Measurements from ENCODE around the gene DNAJC28. TPM values are rescaled to one million over a fixed set of nuclear protein-coding genes. Genes with fewer than 3 reads are reported as not detected.
"Not testable (repeated sequence)": the region's sequence is repeated elsewhere in the genome, so short reads cannot be mapped to it uniquely, and the experiment has no call there.

DNAJC28 gene
- total RNA-seq, 4 donors from 2014 or later = 1.0 to 2.0 (median 1.3) TPM

DNA sequence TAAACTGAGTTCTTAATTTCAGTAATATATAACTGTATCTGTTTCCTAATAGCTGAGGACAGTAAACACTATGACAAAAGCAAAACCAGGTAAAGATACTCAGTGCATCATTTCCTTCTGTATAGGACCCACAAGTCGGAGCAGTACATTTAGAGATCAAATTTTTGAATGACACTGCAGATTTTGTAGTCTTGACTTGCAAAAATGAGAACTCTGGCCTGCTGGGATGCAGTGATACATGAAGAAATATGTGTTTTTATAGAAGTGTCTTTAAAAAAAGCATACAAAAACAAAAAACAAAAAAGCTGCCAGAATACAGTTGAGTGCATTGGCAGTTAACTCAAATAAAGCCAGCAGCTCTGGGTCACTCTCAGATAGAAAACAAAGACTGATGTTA is 31.4 kb upstream of the DNAJC28 start:
- ATAC-seq (ENCODE audit: low FRiP score) (no peak), DNase-seq (ENCODE audit: low spot score) (no peak)
- TF ChIP-seq, protein P1, sequence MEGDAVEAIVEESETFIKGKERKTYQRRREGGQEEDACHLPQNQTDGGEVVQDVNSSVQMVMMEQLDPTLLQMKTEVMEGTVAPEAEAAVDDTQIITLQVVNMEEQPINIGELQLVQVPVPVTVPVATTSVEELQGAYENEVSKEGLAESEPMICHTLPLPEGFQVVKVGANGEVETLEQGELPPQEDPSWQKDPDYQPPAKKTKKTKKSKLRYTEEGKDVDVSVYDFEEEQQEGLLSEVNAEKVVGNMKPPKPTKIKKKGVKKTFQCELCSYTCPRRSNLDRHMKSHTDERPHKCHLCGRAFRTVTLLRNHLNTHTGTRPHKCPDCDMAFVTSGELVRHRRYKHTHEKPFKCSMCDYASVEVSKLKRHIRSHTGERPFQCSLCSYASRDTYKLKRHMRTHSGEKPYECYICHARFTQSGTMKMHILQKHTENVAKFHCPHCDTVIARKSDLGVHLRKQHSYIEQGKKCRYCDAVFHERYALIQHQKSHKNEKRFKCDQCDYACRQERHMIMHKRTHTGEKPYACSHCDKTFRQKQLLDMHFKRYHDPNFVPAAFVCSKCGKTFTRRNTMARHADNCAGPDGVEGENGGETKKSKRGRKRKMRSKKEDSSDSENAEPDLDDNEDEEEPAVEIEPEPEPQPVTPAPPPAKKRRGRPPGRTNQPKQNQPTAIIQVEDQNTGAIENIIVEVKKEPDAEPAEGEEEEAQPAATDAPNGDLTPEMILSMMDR (IDR thresholded peaks at IDR 0.05) = no peak

DNA sequence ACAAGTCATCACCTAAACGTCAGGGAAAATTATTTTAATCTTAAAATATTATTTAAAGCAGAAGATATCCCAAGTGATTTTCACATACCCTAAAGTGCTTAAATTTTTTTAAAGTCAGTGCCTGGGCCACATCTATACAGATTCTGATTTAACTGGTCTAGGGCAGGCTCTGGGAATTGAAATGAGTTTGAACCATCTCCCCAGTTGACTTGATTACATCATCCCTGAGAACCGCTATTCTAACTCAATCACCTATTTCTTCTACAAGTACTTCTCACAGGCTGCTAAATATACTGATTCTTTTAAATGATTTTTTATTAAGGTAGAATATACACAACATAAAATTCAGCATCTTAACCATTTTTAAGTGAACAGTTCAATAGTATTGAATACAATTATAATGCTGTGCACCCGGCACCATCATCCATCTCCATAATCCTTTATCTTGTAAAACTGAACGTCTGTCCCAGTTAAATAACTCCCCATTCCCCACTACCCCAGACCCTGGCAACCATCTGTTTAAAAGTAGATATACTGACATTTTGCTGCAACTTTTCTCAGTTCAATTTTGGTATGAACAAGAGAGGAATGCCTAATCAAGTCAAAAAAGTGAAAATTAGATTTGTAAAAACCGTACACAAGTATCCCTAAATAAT is 30.9 kb upstream of the DNAJC28 start:
- ATAC-seq (ENCODE audit: low FRiP score) (no peak), DNase-seq (ENCODE audit: low spot score) (no peak)
- TF ChIP-seq, protein P1 (IDR thresholded peaks at IDR 0.05) = no peak

DNA sequence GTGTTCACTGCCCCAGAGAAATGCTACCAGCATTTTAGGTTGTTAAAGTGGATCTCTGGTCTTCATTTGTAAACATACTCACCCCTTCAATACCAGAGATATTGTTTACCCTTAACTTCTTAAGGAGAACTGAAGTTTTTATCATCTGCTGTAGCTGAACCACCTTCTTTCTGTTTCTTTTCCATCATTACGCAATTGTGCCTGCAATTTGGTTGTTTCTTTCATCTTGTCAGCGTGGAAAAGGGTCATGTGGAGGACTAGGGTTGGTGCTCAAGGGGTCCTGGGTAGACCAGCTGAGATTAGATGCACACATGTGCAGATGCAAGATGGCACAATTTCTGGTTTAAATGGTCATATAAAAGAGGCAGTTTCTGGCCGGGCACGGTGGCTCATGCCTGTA is 27.4 kb upstream of the DNAJC28 start:
- DNase-seq (ENCODE audit: low spot score) = no peak
- ATAC-seq (ENCODE audit: low FRiP score) = no peak
- TF ChIP-seq, protein P1 (IDR thresholded peaks at IDR 0.05) = no peak

DNA sequence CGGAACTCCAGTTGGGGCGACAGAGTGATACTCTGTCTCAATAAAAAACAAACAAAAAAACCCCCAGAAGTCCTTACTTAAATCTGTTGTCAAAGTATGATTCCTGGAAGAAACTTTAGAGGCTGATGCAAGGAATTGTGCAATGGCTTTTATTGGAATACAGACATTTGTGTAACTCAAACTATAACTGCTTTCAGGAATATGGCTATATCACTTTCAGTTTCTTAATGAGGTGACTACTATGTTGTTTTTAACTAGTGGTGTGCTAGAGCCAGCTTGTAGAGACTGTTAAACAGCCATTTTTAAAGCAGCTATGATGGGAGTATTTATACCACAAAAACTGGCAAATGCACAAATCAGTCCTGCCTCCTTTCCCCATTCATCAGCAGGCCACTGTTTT is 22.7 kb upstream of the DNAJC28 start:
- ATAC-seq (ENCODE audit: low FRiP score) (peak; percentile 59), DNase-seq (ENCODE audit: low spot score) (no peak)
- TF ChIP-seq, protein P1 (IDR thresholded peaks at IDR 0.05) = no peak

DNA sequence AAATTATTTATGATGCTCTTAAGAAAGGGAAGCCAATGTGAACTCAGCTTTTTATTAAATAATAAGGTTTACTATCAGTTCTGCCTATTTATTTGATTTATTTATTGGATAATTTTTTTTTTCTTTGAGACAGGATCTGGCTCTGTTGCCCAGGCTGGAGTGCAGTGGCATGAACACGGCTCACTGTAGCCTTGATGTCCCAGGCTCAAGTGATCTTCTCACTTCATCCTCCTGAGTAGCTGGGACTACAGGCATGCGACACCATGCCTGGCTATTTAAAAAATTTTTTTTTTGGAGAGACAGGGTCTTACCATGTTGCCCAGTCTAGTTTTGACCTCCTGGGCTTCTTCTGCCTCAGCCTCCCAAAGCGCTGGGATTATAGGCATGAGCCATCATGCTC is 21.0 kb upstream of the DNAJC28 start:
- TF ChIP-seq, protein P1 (IDR thresholded peaks at IDR 0.05) = no peak
- ATAC-seq (ENCODE audit: low FRiP score) (no peak), DNase-seq (ENCODE audit: low spot score) (no peak)

DNA sequence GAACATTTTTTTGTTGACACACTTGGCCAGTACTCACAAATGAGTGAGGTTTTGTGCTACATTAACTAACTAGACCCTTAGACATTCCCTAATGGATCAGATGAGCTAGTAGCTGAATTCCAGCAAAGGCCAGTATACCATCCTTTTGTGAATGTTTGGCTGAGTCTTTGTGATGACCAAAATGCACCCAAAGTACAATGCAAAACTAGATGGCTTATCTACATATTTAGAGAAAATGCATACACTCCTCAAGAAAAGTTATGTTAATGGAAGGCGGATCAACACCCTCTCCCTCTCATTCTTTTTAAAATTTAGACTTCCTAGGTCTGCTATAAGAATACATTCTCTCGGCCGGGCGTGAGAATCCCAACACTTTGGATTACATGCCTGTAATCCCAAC is 20.1 kb upstream of the DNAJC28 start:
- TF ChIP-seq, protein P1 (IDR thresholded peaks at IDR 0.05) = no peak
- ATAC-seq (ENCODE audit: low FRiP score) (no peak), DNase-seq (ENCODE audit: low spot score) (no peak)

DNA sequence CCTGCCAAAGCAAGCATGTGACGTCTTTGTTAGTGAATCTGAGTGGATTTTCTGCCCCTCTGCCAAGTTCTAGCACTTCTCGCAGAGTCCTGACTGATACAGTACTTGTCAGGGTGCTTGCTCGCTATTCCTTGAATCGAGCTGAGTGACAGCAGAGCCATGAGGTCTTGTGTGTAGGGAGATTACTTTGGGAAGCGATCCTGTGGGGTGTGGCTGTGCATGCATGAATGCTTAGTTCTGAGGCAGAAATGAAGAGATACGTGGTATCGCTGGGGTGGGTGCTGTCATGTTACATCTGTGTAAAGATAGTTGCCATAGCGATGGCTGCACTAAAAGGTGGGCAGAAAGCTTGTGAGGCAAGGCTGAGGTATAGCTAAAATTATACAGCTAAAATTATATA is 19.3 kb upstream of the DNAJC28 start:
- DNase-seq (ENCODE audit: low spot score) (no peak), ATAC-seq (ENCODE audit: low FRiP score) (no peak)
- TF ChIP-seq, protein P1 (IDR thresholded peaks at IDR 0.05) = no peak

DNA sequence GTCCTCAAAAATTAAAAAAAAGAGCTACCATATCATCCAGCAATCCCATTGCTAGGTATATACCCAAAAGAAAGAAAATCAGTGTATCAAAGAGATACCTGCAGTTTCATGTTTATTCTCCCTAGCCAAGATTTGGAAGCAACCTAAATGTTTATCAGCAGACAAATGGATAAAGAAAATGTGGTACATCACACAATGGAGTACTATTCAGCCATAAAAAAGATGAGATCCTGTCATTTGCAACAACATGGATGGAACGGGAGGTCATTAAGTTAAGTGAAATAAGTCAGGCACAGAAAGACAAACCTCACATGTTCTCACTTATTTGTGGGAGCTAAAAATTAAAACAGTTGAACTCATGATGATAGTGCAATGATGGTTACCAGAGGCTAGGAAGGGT is 15.5 kb upstream of the DNAJC28 start:
- not testable (repeated sequence) for ATAC-seq (ENCODE audit: low FRiP score); DNase-seq (ENCODE audit: low spot score)
